Measurements from ENCODE around the gene LAMP2.
"Not testable (repeated sequence)": the region's sequence is repeated elsewhere in the genome, so short reads cannot be mapped to it uniquely, and the experiment has no call there.

Gene LAMP2

GRCh38 chrX:120468825-120469525, at the start of gene LAMP2:
Gene LAMP2 (minus strand): TSS chrX:120469296. CDS start chrX:120469169, 127 bp downstream.
- DNase-seq = peak; percentile 69 to 75

- DNase-seq = no peak
These were observed 48.8 kb upstream of the LAMP2 start for GRCh38 chrX:120517936-120518335.

GRCh38 chrX:120514236-120514635, 45.1 kb upstream of the LAMP2 start:
- DNase-seq = no peak

- no peak for DNase-seq
These were observed 43.5 kb upstream of the LAMP2 start for GRCh38 chrX:120512627-120513026.

GRCh38 chrX:120512222-120512621, 43.1 kb upstream of the LAMP2 start:
- DNase-seq = no peak

- no peak for DNase-seq
These were observed 35.5 kb upstream of the LAMP2 start for GRCh38 chrX:120504569-120504968.

DNA sequence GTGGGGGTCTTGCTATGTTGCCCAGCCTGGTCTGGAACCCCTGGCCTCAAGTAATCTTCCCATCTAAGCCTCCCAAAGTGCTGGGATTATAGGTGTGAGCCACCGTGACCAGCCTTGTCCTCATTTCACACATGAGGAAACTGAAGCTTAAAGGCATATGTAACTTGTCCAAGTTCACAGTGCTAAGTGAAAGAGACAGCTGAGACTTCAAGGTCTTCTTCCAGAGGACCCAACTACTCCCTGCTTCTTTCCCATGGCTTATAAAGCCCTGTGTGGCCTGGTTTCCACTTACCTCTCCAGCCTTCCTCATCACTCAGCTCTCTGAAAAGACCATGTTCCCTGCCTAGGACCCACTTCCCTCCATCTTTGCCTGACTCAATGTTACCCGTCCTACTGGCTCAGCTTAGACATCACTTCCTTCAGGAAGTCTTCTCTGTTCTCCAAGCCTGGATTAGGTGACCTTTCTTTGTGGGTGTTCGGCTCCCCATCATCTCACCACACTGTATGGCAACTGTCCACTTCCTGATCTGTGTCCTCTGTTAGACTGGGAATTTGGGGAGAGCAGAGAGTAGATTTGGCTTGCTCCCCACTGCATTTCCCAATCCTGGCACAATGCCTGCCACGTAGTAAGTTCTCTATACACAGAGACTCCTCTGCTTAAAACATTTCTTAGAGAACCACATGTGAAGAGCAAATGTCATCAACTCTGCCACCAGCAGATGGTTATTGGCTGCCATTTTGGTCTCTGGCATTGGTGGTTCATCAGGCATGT, 30.4 kb upstream of the LAMP2 start:
- no peak for DNase-seq

GRCh38 chrX:120490119-120490518, 21.0 kb upstream of the LAMP2 start:
- DNase-seq = not testable (repeated sequence)

DNA sequence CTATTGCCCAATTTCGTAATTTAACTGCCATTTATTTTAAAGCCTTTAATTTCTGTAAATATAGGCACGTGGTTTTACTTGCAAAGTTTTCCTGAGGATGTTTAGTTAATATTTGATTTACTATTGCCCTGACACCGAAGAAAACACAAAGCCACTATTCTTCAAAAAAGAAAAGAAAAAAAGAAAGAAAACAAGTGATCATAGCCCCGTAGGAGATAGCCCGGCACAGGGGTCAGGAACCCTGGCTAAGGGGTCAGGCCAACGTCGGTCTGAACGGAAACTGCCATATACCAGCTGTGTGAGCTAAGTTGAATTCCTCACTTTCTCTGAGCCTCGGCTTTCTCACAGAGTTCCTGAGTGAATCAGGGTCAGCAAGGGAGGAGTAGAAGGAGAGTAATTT, 17.7 kb upstream of the LAMP2 start:
- no peak for DNase-seq

- DNase-seq = peak; percentile 22 to 39
These were observed 16.8 kb upstream of the LAMP2 start for GRCh38 chrX:120485638-120486520.

DNA sequence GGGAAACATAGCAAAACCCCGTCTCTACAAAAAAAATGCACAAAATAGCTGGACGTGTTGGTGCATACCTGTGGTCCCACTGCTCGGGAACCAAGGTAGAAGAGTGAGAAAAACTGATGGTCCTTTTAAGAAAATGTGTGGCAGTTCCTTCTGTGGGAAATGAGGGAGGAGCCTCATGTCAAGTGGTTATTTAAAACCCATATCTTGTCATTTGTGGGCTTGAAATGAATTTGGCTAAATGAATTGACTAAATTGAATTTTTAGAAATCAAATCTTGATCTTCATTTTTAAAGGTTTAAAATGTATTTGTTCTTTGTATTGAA, 16.2 kb upstream of the LAMP2 start:
- DNase-seq = no peak

GRCh38 chrX:120477453-120477852, 8.4 kb upstream of the LAMP2 start:
- DNase-seq = no peak

DNA sequence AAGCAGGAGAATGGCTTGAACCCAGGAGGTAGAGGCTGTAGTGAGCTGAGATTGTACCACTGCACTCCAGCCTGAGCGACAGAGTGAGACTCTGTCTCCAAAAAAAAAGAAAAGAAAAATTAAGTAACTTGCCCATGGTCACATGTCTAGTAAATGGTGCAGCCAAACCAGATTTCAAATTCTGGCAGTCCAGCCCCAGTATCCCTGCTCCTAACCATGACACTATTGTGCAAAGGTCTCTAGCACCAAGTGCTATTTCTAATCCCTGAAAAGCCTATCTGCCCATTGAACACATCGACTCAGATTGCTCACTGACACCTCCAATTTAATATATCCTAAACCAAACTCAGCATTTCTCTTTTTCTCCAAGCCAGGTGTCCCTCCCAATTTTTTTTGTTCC, 7.6 kb upstream of the LAMP2 start:
- no peak for DNase-seq

DNA sequence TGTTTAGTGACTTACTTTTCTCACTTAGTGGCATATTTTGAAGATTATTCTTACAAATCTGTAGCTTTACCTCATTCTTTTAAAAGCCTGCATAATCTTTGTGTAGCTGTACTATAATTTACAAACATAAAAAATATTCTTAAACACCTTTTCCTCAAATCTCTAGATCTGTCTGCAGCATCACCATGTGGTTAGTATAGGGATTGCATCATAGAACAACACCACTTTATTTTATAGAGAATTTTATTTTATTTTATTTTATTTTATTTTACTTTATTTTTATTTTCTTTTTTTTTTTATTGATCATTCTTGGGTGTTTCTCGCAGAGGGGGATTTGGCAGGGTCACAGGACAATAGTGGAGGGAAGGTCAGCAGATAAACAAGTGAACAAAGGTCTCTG, 6.4 kb upstream of the LAMP2 start:
- not testable (repeated sequence) for DNase-seq

DNA sequence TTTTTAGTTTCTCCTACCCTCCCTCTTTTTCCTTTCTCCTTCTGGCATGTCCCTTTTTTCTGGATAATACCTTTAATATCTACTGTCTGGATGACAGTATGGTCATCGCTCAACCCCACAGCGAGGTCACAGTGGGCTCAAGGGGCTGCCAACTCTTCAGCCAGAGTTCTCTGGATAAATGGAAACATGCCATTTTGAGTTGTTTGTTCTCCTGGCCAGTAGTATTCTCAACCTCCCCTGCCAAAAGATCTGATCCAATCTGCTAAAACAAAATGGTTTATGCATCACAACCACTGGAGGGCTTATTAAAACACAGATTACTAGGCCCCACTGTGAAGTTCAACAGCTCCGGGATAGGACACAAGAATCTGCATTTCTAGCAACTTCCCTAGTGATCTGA, 5.0 kb upstream of the LAMP2 start:
- no peak for DNase-seq

DNA sequence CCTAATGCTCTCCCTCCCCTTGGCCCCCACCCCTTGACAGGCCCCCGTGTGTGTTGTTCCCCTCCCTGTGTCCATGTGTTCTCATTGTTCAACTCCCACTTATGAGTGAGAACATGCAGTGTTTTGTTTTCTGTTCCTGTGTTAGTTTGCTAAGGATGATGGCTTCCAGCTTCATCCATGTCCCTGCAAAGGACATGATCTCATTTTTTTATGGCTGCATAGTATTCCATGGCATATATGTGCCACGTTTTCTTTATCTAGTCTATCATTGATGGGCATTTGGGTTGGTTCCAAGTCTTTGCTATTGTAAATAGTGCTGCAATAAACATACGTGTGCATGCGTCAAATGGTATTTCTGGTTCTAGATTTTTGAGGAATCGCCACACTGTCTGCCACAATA, 561 bp upstream of the LAMP2 start:
- DNase-seq = not testable (repeated sequence)

- no peak for DNase-seq
These were observed 644 bp downstream of the LAMP2 start for GRCh38 chrX:120468479-120468824.

DNA sequence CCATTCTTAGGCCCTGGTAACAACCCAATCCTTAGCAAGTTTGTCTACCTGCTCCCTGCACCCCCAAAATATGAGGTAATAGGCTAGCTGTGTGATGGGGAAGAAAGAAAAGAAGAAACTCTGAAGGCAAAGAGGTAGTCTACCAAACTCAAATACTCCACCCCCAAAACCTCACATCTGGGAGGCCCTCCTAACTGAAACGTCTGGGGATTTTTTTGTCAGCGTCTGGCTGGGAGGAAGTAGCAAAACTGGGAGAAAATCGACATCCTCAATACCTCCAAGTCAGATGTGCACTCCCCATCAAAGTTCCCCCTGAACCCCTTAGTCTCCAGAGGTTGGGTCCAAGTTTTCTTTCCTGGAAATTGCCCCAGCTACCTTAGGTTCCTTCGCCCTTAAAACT, 1.0 kb downstream of the LAMP2 start:
- DNase-seq = no peak

- no peak for DNase-seq
These were observed 4.7 kb downstream of the LAMP2 start for GRCh38 chrX:120464411-120464810.

- DNase-seq = no peak
These were observed 5.9 kb downstream of the LAMP2 start for GRCh38 chrX:120463241-120463640.

DNA sequence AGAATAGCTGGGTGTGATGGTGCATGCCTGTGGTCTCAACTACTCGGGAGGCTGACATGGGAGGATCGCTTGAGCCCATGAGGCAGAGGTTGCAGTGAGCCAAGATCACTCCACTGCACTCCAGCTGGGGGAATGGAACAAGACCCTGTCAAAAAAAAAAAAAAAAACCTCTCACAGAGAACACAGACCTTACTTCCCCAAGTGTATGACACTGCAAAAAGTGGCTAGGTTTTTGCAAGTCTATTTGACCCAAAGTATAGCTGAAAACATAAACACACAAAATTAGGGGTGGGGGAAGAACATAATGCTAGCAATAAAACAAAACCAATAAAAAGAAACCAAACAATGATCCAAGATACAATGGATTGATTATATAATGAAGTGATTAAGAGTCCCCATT, 6.7 kb downstream of the LAMP2 start:
- DNase-seq = no peak

DNA sequence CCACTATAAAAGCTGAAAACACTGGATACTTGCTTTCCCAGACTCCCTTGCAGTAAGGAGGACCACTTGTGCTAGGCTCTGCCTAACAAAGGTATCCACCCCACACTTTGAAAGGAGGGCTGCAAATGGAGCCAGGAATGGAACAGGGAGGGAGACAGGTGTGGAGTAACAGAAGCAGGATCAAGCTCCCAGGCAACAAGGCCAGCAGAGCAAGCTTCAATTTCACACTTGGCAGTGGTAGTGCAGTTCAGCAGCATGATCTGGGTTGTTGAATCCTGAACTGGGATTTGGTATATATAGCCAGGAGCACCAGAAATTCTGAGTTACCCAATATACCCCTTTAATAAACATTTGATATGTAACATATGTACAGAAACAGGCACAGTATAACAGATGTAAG, 9.8 kb downstream of the LAMP2 start:
- no peak for DNase-seq

- DNase-seq = no peak
These were observed 11.3 kb downstream of the LAMP2 start for GRCh38 chrX:120457766-120458180.

DNA sequence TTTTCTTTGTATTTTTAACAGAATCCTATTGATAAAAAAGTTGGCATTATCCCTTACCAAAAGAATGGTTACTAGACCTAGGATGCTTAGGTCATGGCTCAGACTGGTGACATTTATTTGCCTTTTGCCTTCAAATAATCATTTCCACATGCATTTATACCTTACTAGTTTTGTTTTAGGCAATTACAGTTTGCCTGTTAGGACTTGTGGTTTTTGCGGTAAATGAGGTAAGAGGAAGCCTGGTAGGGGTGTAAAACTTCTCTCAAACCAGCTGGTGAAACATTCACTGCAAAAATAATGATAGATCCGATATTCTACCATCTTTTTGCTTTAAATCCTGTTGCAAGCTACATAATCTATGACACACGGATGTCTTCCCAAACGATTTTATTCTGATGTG, 12.1 kb downstream of the LAMP2 start:
- DNase-seq = no peak
